ENCODE measurements around the gene IL25. TPM values are rescaled to one million over a fixed set of nuclear protein-coding genes. Genes with fewer than 3 reads are reported as not detected.

The IL25 gene
- total and polyA plus RNA-seq, 8 donors: not detected

- TF ChIP-seq, protein P1, sequence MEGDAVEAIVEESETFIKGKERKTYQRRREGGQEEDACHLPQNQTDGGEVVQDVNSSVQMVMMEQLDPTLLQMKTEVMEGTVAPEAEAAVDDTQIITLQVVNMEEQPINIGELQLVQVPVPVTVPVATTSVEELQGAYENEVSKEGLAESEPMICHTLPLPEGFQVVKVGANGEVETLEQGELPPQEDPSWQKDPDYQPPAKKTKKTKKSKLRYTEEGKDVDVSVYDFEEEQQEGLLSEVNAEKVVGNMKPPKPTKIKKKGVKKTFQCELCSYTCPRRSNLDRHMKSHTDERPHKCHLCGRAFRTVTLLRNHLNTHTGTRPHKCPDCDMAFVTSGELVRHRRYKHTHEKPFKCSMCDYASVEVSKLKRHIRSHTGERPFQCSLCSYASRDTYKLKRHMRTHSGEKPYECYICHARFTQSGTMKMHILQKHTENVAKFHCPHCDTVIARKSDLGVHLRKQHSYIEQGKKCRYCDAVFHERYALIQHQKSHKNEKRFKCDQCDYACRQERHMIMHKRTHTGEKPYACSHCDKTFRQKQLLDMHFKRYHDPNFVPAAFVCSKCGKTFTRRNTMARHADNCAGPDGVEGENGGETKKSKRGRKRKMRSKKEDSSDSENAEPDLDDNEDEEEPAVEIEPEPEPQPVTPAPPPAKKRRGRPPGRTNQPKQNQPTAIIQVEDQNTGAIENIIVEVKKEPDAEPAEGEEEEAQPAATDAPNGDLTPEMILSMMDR (IDR thresholded peaks at IDR 0.05): no peak
- intact Hi-C loops (cut with DNase I): loop anchor here in 1 of 2 donors (10.0 kb wide), 1 partner anchor 130 kb away; no protein-coding TSS in a partner anchor
- ATAC-seq: no peak
- no peak overlapping the region for H3K27ac ChIP-seq
- H3K36me3 ChIP-seq: no peaks in the 10 kb centered on the region
- H3K4me1 ChIP-seq: no peaks in the 10 kb centered on the region
- no peak overlapping the region for H3K4me3 ChIP-seq
- no peak for DNase-seq
- H3K9me3 ChIP-seq: peaks cover 0 to 6% of the 10 kb centered on the region in 2 donors
- no peaks in the 10 kb centered on the region for H3K27me3 ChIP-seq
Observed at GRCh38 chr14:23344481-23344880, 28.1 kb upstream of the IL25 start.

GRCh38 chr14:23345987-23346692, 26.5 kb upstream of the IL25 start:
- Histone ChIP-seq H3K4me1 (no peaks in the 10 kb centered on the region), H3K27ac (no peak overlapping the region), H3K4me3 (no peak overlapping the region), H3K27me3 (peaks cover 0 to 7% of the 10 kb centered on the region in 2 donors), H3K9me3 (no peaks in the 10 kb centered on the region), H3K36me3 (no peaks in the 10 kb centered on the region)
- DNase-seq: no peak
- TF ChIP-seq, protein P1 (IDR thresholded peaks at IDR 0.05): no peak
- intact Hi-C loops (cut with DNase I): loop anchor here in 1 of 2 donors (10.0 kb wide), 1 partner anchor 129 kb away; no protein-coding TSS in a partner anchor
- ATAC-seq: no peak

GRCh38 chr14:23346693-23347405, 25.8 kb upstream of the IL25 start:
- Histone ChIP-seq H3K36me3 (no peaks in the 10 kb centered on the region), H3K4me1 (peaks cover 3 to 5% of the 10 kb centered on the region in 2 donors), H3K4me3 (no peak overlapping the region), H3K27ac (no peak overlapping the region), H3K9me3 (no peaks in the 10 kb centered on the region), H3K27me3 (peaks cover 0 to 14% of the 10 kb centered on the region in 2 donors)
- DNase-seq (no peak), ATAC-seq (no peak)
- intact Hi-C loops (cut with DNase I): loop anchor here in 1 of 2 donors (10.0 kb wide), 1 partner anchor 128 kb away; no protein-coding TSS in a partner anchor
- TF ChIP-seq, protein P1 (IDR thresholded peaks at IDR 0.05): no peak

DNA sequence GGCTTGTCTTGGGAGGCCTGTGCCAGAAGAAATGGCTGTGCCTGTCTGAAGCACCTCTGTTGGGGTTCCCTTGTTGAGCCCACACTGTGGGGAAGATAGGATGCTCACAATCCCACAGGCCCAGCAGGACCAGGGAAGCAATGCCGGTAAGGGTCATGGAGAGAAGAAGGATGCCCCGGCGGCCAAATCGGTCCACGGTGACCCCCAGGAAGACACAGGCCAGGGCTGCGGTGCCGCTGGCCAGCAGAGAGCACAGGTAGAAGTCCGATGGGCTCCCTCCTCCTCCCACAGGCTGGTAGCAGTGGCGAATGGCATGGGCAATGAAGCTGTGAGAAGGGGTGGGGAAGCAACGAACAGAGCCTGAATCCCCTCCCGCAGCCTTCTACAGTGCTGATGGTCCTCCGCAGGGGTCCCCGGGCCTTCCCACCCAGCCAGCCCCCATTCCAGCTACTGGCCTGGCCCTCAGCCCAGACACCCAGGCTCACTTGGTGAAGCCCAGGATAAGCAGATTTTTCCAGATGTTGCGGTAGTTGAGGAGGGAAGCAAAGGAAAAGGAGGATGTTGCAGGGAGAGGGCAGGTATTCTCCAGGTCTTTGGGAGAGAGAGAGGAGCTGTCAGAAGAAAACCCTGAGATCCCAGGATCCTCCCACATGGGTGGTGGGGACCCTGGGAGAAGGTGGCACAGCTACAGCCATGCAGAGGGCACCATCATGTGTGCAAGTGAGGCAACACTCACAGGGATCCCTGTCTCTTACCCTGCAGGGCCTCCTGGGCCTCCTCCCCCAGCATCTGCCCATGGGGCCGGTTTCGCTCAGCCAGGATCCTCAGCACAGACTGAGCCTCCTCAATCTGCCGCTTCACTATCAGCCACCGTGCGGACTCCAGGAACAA, 25.0 kb upstream of the IL25 start:
- DNase-seq: no peak

More for the DNA sequence above, 25.0 kb upstream of the IL25 start:
- Histone ChIP-seq H3K27me3 (peaks cover 0 to 22% of the 10 kb centered on the region in 2 donors), H3K36me3 (no peaks in the 10 kb centered on the region), H3K27ac (no peak overlapping the region), H3K9me3 (no peaks in the 10 kb centered on the region), H3K4me3 (no peak overlapping the region), H3K4me1 (peaks cover 3 to 13% of the 10 kb centered on the region in 2 donors)
- TF ChIP-seq, protein P1 (IDR thresholded peaks at IDR 0.05): no peak
- no peak for ATAC-seq
- intact Hi-C loops (cut with DNase I): loop anchor here in 1 of 2 donors (10.0 kb wide), 1 partner anchor 127 kb away; no protein-coding TSS in a partner anchor
